Daoy (cell line): Measurements from ENCODE around the gene ZRANB1. TPM values are rescaled to one million over a fixed set of nuclear protein-coding genes. Genes with fewer than 3 reads are reported as not detected.
"Not testable (repeated sequence)": the region's sequence is repeated elsewhere in the genome, so short reads cannot be mapped to it uniquely, and the experiment has no call there.

Experiments used
- DNase-seq: peaks from one replicate; pipeline ENCODE4 v3.0.0-alpha.2; 2015; ENCODE audit warnings: low read depth
- total RNA-seq: library from RNA; depleted of rRNA; stranded (reverse); fragments of >200 nt; shearing (Covaris generic); gene quantifications from 2 replicates; pipeline ENCODE4 v1.2.3, GENCODE V29; 2014

Gene ZRANB1
- total RNA-seq, 1 experiment from 2014 or later: 13.7 TPM

GRCh38 chr10:124963866-124964720 is 22.2 kb downstream of the ZRANB1 start:
- no peak for DNase-seq

- no peak for DNase-seq
Observed at GRCh38 chr10:124966008-124966407, 24.1 kb downstream of the ZRANB1 start.

GRCh38 chr10:124967255-124967654 is 25.3 kb downstream of the ZRANB1 start:
- no peak for DNase-seq

GRCh38 chr10:124971276-124971675 is 29.4 kb downstream of the ZRANB1 start:
- DNase-seq: no peak

GRCh38 chr10:124972637-124973036 is 30.7 kb downstream of the ZRANB1 start:
- DNase-seq: no peak

- no peak for DNase-seq
Observed at GRCh38 chr10:124974131-124974530, 32.2 kb downstream of the ZRANB1 start.

- DNase-seq: no peak
Observed at GRCh38 chr10:124975977-124976514, 34.1 kb downstream of the ZRANB1 start.

- DNase-seq: no peak
Observed at GRCh38 chr10:124977161-124977560, 35.2 kb downstream of the ZRANB1 start.

- no peak for DNase-seq
Observed at GRCh38 chr10:124977648-124978375, 35.9 kb downstream of the ZRANB1 start.

GRCh38 chr10:124978376-124978725 is 36.4 kb downstream of the ZRANB1 start:
- DNase-seq: no peak

GRCh38 chr10:124983321-124983720 is 41.4 kb downstream of the ZRANB1 start:
- DNase-seq: no peak

- DNase-seq: no peak
Observed at GRCh38 chr10:124984376-124984775, 42.5 kb downstream of the ZRANB1 start.

GRCh38 chr10:124985162-124985561 is 43.2 kb downstream of the ZRANB1 start:
- DNase-seq: no peak

GRCh38 chr10:124987788-124988187 is 45.9 kb downstream of the ZRANB1 start:
- no peak for DNase-seq

- DNase-seq: not testable (repeated sequence)
Observed at GRCh38 chr10:124988753-124989152, 46.8 kb downstream of the ZRANB1 start.

GRCh38 chr10:124989526-124989925 is 47.6 kb downstream of the ZRANB1 start:
- DNase-seq: no peak

- no peak for DNase-seq
Observed at GRCh38 chr10:124990671-124991625, 49.0 kb downstream of the ZRANB1 start.

- no peak for DNase-seq
Observed at GRCh38 chr10:124991835-124992234, 49.9 kb downstream of the ZRANB1 start.

- DNase-seq: peak; percentile 43
Observed at GRCh38 chr10:124992462-124993344, 50.8 kb downstream of the ZRANB1 start.

- DNase-seq: no peak
Observed at GRCh38 chr10:124993345-124993708, 51.4 kb downstream of the ZRANB1 start.
